ENCODE data around the gene STK38. TPM values are rescaled to one million over a fixed set of nuclear protein-coding genes. Genes with fewer than 3 reads are reported as not detected.
A peak's percentile ranks its signal among the peaks of the same experiment; 100 is the strongest.

The STK38 gene
- total and polyA plus RNA-seq, 2 donors (not counting 1 experiment from before 2014, with no cell fraction given) = 26.1 to 67.4 TPM

- ChIA-PET CTCF (interaction anchor here (0.6 to 1.1 kb wide), 6 partner anchors 33 to 69 kb away, joined by 3 to 4 read pairs (median 3); no protein-coding TSS in a partner anchor), POLR2A (interaction anchor here (0.6 to 1.1 kb wide), 3 partner anchors 47 to 1794 kb away, joined by 4 to 6 read pairs (median 5); partner anchors contain the start of gene SRSF3)
- Histone ChIP-seq H3K4me3 (ENCODE audit: control extremely low read depth in 1 of 5, extremely low read depth in 1 of 5, insufficient read depth in 1 of 5, low read depth in 2 of 5, low read length in 4 of 5) (peak overlapping the region; percentile 70 to 96 (median 88)), H3K4me2 (replicated peaks; ENCODE audit: low read depth, low read length, poor library complexity, severe bottlenecking) (peak overlapping the region; percentile 87), H3K27ac (ENCODE audit: low read length in 2 of 2) (peak overlapping the region; percentile 87 to 92), H3K79me2 (ENCODE audit: control insufficient read depth, insufficient read depth, low read length) (peaks cover 70% of the 10 kb centered on the region), H3K9me3 (ENCODE audit: control extremely low read depth in 1 of 3, control insufficient read depth in 2 of 3, insufficient read depth in 1 of 3, low read length in 2 of 3) (no peaks in the 10 kb centered on the region), H4K20me1 (ENCODE audit: control insufficient read depth, insufficient read depth, low read length, poor library complexity, severe bottlenecking) (no peaks in the 10 kb centered on the region), H3K9ac (ENCODE audit: low read length) (peak overlapping the region; percentile 89), H2AFZ (ENCODE audit: insufficient read depth, low read depth, low read length, poor library complexity, severe bottlenecking) (peak overlapping the region; percentile 85), H3K36me3 (replicated peaks in 1 of 2; ENCODE audit: control extremely low read depth in 1 of 2, control insufficient read depth in 1 of 2, extremely low read depth in 1 of 2, insufficient read depth in 2 of 2, low read length in 1 of 2) (peaks cover 0 to 1% of the 10 kb centered on the region in 2 experiments), H3K27me3 (replicated peaks in 1 of 4; ENCODE audit: control extremely low read depth in 1 of 4, control insufficient read depth in 3 of 4, insufficient read depth in 4 of 4, low read length in 3 of 4) (no peaks in the 10 kb centered on the region), H3K4me1 (ENCODE audit: control insufficient read depth in 2 of 2, insufficient read depth in 2 of 2, low read length in 2 of 2) (peaks cover 52 to 60% of the 10 kb centered on the region in 2 donors)
- peak; percentile 48 for DNase-seq
- Mint-ChIP-seq H3K27ac (peak overlapping the region; percentile 91), H3K4me1 (peaks cover 63% of the 10 kb centered on the region), H3K27me3 (no peaks in the 10 kb centered on the region), H3K9me3 (ENCODE audit: insufficient read depth) (no peaks in the 10 kb centered on the region), H3K4me3 (peak overlapping the region; percentile 94)
- WGBS (ENCODE audit: insufficient coverage) = 2% methylated on average over 10 of the region's 15 CpGs
- intact Hi-C loops (cut with micrococcal nuclease) = loop anchor here (2.0 to 5.0 kb wide), 2 partner anchors 132 to 211 kb away; partner anchors contain the start of gene CDKN1A
- ATAC-seq (ENCODE audit: low read depth) = no peak
- no peak for TF ChIP-seq EZH2 (IDR thresholded peaks at IDR 0.05; ENCODE audit: borderline replicate concordance, insufficient read depth, low read depth, low read length, poor library complexity, severe bottlenecking)
- TF ChIP-seq CTCF (IDR thresholded peaks at IDR 0.05) = no peak
These were observed 865 bp downstream of the STK38 start for GRCh38 chr6:36546308-36546919.

Measured in B cell (primary cell).